D341Med (cell line): ENCODE data around the gene NXPE4.
"Not testable (repeated sequence)": the region's sequence is repeated elsewhere in the genome, so short reads cannot be mapped to it uniquely, and the experiment has no call there.

ENCODE experiments used
- DNase-seq: peaks from one replicate; pipeline ENCODE4 v3.0.0; 2012; ENCODE audit warnings: low spot score

Gene NXPE4

DNA sequence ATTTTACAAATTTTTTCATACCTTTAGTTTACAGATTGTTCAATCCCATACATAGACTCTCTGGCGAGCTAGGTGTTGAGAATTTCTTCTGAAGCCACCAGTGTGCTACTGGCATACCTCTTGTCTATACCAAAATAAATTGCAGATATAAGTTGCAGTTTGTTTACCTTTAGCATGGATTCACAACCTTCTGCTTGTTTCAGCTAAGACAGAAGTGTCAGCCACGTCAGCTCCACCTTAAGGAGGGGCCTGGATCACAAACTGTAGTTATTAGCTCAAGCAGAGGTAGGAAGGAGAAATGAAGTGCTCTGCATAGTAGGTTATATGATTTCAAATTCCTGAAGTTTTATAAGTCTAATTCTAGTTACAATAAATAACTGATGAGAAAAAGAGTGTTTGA lies at the start of gene NXPE4:
NXPE4 (minus strand) TSS at position 216 of the 400 bp plus-strand sequence. CDS start 1,027 bp downstream, outside the sequence.
- no peak for DNase-seq

GRCh38 chr11:114639440-114639839 lies 43.9 kb upstream of the NXPE4 start:
- not testable (repeated sequence) for DNase-seq

DNA sequence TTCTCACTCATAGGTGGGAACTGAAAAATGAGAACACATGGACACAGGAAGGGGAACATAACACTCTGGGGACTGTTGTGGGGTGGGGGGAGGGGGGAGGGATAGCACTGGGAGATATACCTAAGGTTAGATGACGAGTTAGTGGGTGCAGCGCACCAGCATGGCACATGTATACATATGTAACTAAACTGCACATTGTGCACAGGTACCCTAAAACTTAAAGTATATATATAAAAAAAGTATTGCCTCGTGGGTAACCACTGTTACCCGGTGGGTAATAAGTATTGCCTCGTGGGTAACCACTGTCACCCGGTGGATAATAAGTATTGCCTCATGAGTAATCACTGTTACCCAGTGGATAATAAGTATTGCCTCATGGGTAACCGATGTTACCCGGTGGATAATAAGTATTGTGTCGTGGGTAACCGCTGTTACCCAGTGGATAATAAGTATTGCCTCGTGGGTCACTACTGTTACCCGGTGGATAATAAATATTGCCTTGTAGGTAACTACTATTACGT lies 35.9 kb upstream of the NXPE4 start:
- not testable (repeated sequence) for DNase-seq

- no peak for DNase-seq
Observed at GRCh38 chr11:114625294-114625693, 29.7 kb upstream of the NXPE4 start.

- DNase-seq = no peak
Observed at GRCh38 chr11:114624455-114625207, 29.0 kb upstream of the NXPE4 start.

DNA sequence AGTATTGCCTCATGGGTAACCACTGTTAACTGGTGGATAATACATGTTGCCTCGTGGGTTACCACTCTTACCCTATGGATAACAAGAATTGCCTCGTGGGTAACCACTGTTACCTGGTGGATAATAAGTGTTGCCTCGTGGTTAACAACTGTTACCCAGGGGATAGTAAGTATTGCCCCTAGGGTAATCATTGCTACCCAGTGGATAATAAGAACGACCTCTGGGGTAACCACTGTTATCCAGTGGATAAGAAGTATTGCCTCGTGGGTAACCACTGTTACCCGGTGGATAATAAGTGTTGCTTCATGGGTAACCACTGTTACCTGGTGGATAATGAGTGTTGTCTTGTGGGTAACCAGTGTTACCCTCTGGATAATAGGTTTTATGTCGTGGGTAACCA lies 28.1 kb upstream of the NXPE4 start:
- no peak for DNase-seq

GRCh38 chr11:114622858-114623257 lies 27.3 kb upstream of the NXPE4 start:
- no peak for DNase-seq

DNA sequence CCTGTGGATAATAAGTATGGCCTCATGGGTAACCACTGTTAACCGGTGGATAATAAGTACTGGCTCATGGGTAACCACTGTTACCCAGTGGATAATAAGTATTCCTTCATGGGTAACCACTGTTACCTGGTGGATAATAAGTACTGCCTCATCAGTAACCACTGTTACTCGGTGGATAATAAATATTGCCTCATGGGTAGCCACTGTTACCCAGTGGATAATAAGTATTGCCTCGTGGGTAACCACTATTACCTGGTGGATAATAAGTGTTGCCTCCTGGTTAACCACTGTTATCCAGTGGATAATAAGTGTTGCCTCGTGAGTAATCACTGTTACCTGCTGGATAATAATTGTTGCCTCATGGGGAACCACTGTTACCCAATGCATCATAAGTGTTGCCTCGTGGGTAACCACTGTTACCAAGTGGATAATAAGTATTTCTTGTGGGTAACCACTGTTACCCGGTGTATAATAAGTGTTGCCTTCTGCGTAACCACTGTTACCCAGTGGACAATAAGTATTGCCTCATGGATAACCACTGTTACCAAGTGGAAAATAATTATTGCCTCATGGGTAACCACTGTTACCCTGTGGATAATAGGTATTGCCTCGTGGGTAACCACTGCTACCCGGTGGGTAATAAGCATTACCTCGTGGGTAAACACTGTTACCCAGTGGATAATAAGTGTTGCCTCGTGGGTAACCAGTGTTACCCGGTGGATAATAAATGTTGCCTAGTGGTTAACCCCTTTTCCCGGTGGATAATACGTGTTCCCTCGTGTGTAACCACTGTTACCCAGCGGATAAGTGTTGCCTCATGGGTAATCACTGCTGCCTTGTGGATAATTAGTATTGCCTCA lies 26.6 kb upstream of the NXPE4 start:
- DNase-seq = no peak

DNA sequence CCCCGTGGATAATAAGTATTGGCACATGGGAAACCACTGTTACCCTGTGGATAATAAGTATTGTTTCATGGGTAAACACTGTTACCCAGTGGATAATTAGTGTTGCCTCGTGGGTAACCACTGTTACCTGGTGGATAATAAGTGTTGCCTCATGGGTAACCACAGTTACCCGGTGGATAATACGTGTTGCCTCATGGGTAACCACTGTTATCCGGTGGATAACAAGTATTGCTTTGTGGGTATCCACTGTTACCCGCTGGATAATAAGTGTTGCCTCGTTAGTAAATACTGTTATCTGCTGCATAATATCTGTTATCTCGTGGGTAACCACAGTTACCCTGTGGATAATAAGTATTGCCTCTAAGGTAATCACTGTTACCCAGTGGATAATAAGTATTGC lies 25.5 kb upstream of the NXPE4 start:
- no peak for DNase-seq

GRCh38 chr11:114619659-114620173 lies 24.1 kb upstream of the NXPE4 start:
- DNase-seq = no peak

GRCh38 chr11:114618139-114618538 lies 22.6 kb upstream of the NXPE4 start:
- no peak for DNase-seq

DNA sequence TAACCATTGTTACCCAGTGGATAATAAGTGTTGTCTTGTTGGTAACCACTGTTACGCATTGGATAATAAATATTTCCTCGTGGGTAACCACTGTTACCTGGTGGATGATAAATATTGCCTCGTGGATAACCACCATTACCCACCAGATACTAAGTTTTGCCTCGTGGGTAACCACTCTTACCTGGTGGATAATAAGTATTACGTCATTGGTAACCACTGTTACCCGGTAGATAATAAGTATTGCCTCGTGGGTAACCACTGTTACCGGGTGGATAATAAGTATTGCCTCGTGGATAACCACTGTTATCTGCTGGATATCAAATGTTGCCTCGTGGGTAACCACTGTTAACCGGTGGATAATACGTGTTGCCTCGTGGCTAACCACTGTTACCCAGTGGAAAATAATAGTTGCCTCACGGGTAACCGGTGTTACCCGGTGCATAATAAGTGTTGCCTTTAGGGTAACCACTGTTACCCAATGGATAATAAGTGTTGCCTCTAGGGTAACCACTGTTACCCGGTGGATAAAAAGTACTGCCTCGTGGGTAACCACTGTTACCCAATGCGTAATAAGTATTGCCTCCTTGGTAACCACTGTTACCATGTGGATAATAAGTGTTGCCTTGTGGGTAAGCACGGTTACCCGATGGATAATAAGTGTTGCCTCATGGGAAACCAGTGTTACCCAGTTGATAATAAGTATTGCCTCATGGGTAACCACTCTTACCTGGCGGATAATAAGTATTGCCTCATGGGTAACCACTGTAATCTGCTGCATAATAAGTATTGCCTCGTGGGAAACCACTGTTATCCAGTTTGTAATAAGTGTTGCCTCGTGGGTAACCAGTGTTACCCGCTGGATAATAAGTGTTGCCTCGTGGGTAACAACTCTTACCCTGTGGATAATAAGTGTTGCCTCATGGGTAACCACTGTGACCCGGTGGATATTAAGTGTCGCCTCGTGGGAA lies 21.9 kb upstream of the NXPE4 start:
- no peak for DNase-seq

DNA sequence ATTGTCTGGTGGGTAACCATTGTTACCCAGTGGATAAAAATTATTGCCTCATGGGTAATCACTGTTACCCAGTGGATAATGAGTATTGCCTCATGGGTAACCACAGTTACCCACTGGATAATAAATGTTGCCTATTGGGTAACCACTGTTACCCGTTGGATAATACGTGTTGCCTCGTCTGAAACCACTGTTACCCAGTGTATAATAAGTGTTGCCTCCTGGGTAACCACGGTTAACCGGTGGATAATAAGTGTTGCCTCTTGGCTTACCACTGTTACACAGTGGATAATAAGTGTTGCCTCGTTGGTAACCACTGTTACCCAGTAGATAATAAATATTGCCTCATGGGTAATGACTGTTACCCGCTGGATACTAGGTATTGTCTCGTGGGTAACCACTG lies 20.9 kb upstream of the NXPE4 start:
- DNase-seq = no peak

DNA sequence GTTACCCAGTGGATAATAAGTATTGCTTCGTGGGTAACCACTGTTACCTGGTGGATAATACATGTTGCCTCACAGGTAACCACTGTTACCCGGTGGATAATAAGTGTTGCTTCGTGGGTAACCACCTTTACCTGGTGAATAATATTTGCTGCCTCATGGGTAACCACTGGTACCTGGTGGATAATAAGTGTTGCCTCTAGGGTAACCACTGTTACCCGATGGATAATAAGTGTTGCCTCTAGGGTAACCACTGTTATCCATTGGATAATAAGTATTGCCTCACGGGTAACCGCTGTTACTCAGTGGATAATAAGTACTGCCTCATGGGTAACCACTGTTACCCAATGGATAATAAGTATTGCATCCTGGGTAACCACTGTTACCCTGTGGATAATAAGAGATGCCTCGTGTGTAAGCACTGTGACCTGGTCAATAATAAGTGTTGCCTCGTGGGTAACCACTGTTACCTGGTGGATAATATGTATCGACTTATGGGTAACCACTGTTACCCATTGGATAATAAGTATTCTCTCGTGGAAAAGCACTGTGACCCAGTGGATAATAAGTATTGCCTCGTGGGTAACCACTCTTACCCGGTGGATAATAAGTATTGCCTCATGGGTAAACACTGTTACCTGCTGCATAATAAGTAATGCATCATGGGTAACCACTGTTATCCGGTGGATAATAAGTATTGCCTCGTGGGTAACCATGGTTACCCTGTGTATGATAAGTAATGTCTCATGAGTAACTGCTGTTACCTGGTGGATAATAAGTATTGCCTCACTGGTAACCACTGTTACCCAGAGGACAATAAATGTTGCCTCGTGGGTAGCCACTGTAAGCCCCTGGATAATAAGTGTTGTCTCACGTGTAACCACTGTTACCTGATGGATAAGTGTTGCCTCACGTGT lies 20.1 kb upstream of the NXPE4 start:
- DNase-seq = no peak

- no peak for DNase-seq
Observed at GRCh38 chr11:114614127-114614720, 18.6 kb upstream of the NXPE4 start.

DNA sequence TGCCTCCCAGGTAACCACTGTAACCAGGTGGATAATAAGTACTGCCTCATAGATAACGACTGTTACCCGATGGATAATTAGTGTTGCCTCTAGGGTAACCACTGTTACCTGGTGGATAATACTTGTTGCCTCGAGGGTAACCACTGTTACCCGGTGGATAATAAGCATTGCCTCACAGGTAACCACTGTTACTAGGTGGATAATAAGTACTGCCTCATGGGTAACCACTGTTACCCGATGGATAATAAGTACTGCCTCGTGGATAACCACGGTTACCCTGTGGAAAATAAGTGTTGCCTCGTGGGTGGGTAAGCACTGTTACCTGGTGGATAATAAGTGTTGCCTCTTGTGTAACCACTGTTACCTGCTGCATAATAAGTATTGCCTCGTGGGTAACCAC lies 17.5 kb upstream of the NXPE4 start:
- DNase-seq = not testable (repeated sequence)

- no peak for DNase-seq
Observed at GRCh38 chr11:114612686-114613085, 17.1 kb upstream of the NXPE4 start.

- not testable (repeated sequence) for DNase-seq
Observed at GRCh38 chr11:114612199-114612598, 16.6 kb upstream of the NXPE4 start.

GRCh38 chr11:114610984-114611944 lies 15.7 kb upstream of the NXPE4 start:
- DNase-seq = no peak
